ENCODE measurements around the gene MYO1B.

Gene MYO1B

GRCh38 chr2:191351298-191351697 lies 106.1 kb downstream of the MYO1B start:
- Mint-ChIP-seq H3K4me1 (peaks cover 16% of the 10 kb centered on the region), H3K9me3 (peaks cover 6% of the 10 kb centered on the region), H3K36me3 (ENCODE audit: insufficient read depth) (no peaks in the 10 kb centered on the region), H3K27ac (ENCODE audit: low read depth) (no peak overlapping the region), H3K27me3 (peaks cover 31% of the 10 kb centered on the region), H3K4me3 (no peak overlapping the region)
- DNase-seq (ENCODE audit: low spot score in 2 of 2) (no peak), ATAC-seq (replicated peaks; ENCODE audit: extremely low read depth, poor library complexity, severe bottlenecking) (no peak)

DNA sequence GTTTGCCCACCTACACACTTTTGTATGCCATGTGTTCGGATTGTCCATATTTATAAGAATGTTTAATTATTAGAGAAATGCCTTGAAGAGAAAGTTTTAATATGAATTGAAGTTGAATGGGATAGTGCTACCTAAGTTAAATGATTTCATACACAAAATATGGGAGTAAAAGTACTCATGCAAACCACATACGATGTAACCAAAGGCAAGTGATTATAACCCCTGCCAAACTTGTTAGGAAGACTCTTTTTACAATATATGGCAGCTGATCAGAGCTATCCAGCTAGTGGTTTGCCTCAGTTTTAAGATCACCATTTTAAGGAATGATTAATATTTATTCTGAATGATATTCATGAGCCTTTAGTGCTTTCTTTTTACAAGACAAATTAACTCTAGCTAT lies 106.7 kb downstream of the MYO1B start:
- Mint-ChIP-seq H3K36me3 (ENCODE audit: insufficient read depth) (no peaks in the 10 kb centered on the region), H3K4me3 (no peak overlapping the region), H3K4me1 (peaks cover 16% of the 10 kb centered on the region), H3K27me3 (peaks cover 31% of the 10 kb centered on the region), H3K27ac (ENCODE audit: low read depth) (no peak overlapping the region), H3K9me3 (peaks cover 6% of the 10 kb centered on the region)
- DNase-seq (ENCODE audit: low spot score in 2 of 2) (no peak), ATAC-seq (replicated peaks; ENCODE audit: extremely low read depth, poor library complexity, severe bottlenecking) (no peak)

DNA sequence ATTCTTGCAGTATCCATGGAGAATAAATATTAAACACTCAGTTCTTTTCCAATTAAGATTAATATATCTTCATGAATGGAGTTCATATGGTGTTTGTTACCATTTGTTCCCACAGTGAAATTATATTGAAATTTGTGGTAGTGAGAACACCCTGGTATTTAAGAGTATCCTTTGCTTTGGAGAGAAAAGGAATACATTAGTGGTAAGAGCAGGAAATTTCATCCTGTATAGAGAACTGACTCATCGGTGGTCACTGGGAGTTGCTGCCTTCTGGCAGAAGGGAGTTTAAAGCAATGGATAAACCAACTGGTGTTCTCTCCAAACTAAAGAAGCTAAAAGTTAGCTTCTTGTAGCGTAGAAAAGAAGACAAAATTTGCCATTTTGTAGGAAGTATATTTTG lies 107.3 kb downstream of the MYO1B start:
- peaks cover 16% of the 10 kb centered on the region for H3K4me1 Mint-ChIP-seq
- H3K27ac Mint-ChIP-seq (ENCODE audit: low read depth): no peak overlapping the region
- peaks cover 31% of the 10 kb centered on the region for H3K27me3 Mint-ChIP-seq
- DNase-seq (ENCODE audit: low spot score in 2 of 2) (no peak), ATAC-seq (replicated peaks; ENCODE audit: extremely low read depth, poor library complexity, severe bottlenecking) (no peak)
- no peaks in the 10 kb centered on the region for H3K36me3 Mint-ChIP-seq (ENCODE audit: insufficient read depth)
- H3K4me3 Mint-ChIP-seq: no peak overlapping the region
- H3K9me3 Mint-ChIP-seq: peaks cover 6% of the 10 kb centered on the region

DNA sequence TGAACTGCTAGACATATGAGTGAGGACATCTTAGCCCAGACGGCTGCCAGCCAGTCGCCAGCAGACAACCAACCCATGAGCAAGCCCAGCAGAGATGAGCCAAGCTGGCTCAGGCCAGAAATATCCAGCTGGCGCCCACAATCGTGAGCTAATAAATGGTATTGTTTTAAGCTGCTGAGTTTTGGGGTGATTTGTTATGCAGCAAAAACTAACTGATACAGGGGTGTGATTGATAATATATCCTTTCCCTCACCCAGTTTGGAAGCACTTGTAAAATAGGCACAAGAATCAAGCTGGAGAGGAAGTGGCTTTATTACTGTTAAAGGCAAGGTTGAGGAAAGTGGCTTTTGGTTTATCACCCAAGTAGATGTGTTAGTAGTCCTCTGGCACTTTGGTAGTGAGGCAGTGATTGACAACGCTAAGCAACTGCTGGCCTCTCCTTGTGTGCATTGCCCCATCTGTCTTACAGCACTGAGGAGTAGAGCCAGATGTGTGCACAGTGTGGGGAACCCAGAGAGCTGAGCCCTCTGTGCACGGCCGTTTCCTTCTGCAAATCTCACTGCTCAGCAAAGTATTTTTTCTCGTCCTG lies 110.1 kb downstream of the MYO1B start:
- H3K27ac Mint-ChIP-seq (ENCODE audit: low read depth): no peak overlapping the region
- no peaks in the 10 kb centered on the region for H3K36me3 Mint-ChIP-seq (ENCODE audit: insufficient read depth)
- H3K4me1 Mint-ChIP-seq: peaks cover 16% of the 10 kb centered on the region
- no peak overlapping the region for H3K4me3 Mint-ChIP-seq
- ATAC-seq (replicated peaks; ENCODE audit: extremely low read depth, poor library complexity, severe bottlenecking) (peak; percentile 68), DNase-seq (ENCODE audit: low spot score in 2 of 2) (no peak)
- peaks cover 34% of the 10 kb centered on the region for H3K27me3 Mint-ChIP-seq
- peaks cover 6% of the 10 kb centered on the region for H3K9me3 Mint-ChIP-seq

DNA sequence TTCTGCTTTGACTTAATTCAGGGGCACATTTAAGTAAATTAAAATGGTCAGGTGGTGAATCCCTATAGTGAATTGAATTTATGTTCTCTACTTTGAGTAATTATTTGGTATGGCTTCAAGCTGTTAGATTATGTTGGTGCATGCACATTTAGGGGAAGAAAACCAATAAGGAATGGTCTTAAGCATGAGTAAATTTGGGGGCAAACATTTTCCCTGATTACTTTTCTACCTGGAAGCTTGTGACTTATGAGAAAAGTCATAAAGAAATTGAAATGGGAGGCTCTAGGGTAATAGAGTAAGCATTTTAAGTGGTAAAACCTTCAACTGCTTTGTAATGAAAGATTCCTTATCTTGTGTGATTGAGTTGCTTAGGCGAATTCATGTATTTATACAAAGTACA lies 112.5 kb downstream of the MYO1B start:
- Mint-ChIP-seq H3K4me3 (no peak overlapping the region), H3K27me3 (peaks cover 40% of the 10 kb centered on the region), H3K27ac (ENCODE audit: low read depth) (no peak overlapping the region), H3K9me3 (peaks cover 6% of the 10 kb centered on the region), H3K36me3 (ENCODE audit: insufficient read depth) (no peaks in the 10 kb centered on the region), H3K4me1 (peaks cover 16% of the 10 kb centered on the region)
- no peak for ATAC-seq (replicated peaks; ENCODE audit: extremely low read depth, poor library complexity, severe bottlenecking)
- no peak for DNase-seq (ENCODE audit: low spot score in 2 of 2)

- H3K4me3 Mint-ChIP-seq: no peak overlapping the region
- H3K4me1 Mint-ChIP-seq: peaks cover 16% of the 10 kb centered on the region
- ATAC-seq (replicated peaks; ENCODE audit: extremely low read depth, poor library complexity, severe bottlenecking): no peak
- H3K27me3 Mint-ChIP-seq: peaks cover 34% of the 10 kb centered on the region
- no peak overlapping the region for H3K27ac Mint-ChIP-seq (ENCODE audit: low read depth)
- no peaks in the 10 kb centered on the region for H3K36me3 Mint-ChIP-seq (ENCODE audit: insufficient read depth)
- peaks cover 6% of the 10 kb centered on the region for H3K9me3 Mint-ChIP-seq
- DNase-seq (ENCODE audit: low spot score in 2 of 2): no peak
Measured at GRCh38 chr2:191358325-191359025, 113.3 kb downstream of the MYO1B start.

- Mint-ChIP-seq H3K4me1 (peaks cover 16% of the 10 kb centered on the region), H3K4me3 (no peak overlapping the region), H3K27me3 (peaks cover 39% of the 10 kb centered on the region), H3K36me3 (ENCODE audit: insufficient read depth) (no peaks in the 10 kb centered on the region), H3K9me3 (peaks cover 6% of the 10 kb centered on the region), H3K27ac (ENCODE audit: low read depth) (no peak overlapping the region)
- ATAC-seq (replicated peaks; ENCODE audit: extremely low read depth, poor library complexity, severe bottlenecking) (no peak), DNase-seq (ENCODE audit: low spot score in 2 of 2) (no peak)
Measured at GRCh38 chr2:191359133-191359532, 113.9 kb downstream of the MYO1B start.

GRCh38 chr2:191360918-191361317 lies 115.7 kb downstream of the MYO1B start:
- Mint-ChIP-seq H3K36me3 (ENCODE audit: insufficient read depth) (no peaks in the 10 kb centered on the region), H3K27me3 (peaks cover 50% of the 10 kb centered on the region), H3K4me1 (peaks cover 2% of the 10 kb centered on the region), H3K9me3 (no peaks in the 10 kb centered on the region), H3K4me3 (no peak overlapping the region), H3K27ac (ENCODE audit: low read depth) (no peak overlapping the region)
- ATAC-seq (replicated peaks; ENCODE audit: extremely low read depth, poor library complexity, severe bottlenecking) (no peak), DNase-seq (ENCODE audit: low spot score in 2 of 2) (no peak)

DNA sequence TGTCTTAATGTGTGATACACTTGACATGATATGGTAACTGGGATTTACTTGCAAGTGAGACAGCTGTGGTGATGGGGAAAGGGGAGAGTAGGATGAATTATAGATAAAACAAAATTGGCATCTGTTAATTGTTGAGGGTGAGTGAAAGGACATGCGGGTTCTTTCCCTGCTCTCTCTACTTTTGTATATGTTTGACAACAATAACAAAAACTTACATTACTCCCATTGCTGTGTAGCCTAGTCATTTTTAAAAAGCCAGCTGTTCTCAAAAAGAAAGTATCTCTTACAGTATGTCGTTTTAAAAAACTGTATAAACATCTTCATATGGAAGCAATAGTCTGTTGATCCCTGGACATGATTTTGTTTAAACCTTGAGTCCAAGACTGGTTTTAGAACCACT lies 117.6 kb downstream of the MYO1B start:
- Mint-ChIP-seq H3K4me1 (no peaks in the 10 kb centered on the region), H3K36me3 (ENCODE audit: insufficient read depth) (no peaks in the 10 kb centered on the region), H3K27me3 (peaks cover 60% of the 10 kb centered on the region), H3K4me3 (no peak overlapping the region), H3K9me3 (no peaks in the 10 kb centered on the region), H3K27ac (ENCODE audit: low read depth) (no peak overlapping the region)
- DNase-seq (ENCODE audit: low spot score in 2 of 2) (no peak), ATAC-seq (replicated peaks; ENCODE audit: extremely low read depth, poor library complexity, severe bottlenecking) (no peak)

DNA sequence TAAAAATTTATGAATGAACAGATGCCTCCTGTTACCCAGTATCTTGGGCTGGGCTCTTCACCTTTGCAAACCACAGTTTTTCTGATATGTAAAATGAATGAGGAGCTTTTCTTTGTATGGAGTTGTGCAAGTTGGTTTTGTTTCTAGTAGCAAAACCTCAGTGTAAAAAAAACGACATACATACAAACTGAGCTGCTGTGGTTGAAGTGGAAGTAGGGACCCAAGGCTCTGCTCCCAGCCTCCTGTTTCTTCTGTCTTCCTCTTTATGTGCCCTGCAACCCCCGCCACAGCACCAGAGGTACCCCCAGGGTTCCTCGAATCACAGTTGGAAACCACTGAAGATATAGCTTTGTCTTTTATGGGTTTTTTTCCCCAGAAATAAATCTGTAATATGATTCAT lies 118.1 kb downstream of the MYO1B start:
- DNase-seq (ENCODE audit: low spot score in 2 of 2): no peak
- Mint-ChIP-seq H3K27ac (ENCODE audit: low read depth) (no peak overlapping the region), H3K27me3 (peaks cover 60% of the 10 kb centered on the region), H3K4me3 (no peak overlapping the region), H3K4me1 (no peaks in the 10 kb centered on the region), H3K36me3 (ENCODE audit: insufficient read depth) (no peaks in the 10 kb centered on the region), H3K9me3 (no peaks in the 10 kb centered on the region)
- no peak for ATAC-seq (replicated peaks; ENCODE audit: extremely low read depth, poor library complexity, severe bottlenecking)

- H3K4me3 Mint-ChIP-seq: no peak overlapping the region
- no peaks in the 10 kb centered on the region for H3K4me1 Mint-ChIP-seq
- H3K9me3 Mint-ChIP-seq: no peaks in the 10 kb centered on the region
- no peaks in the 10 kb centered on the region for H3K36me3 Mint-ChIP-seq (ENCODE audit: insufficient read depth)
- DNase-seq (ENCODE audit: low spot score in 2 of 2) (no peak), ATAC-seq (replicated peaks; ENCODE audit: extremely low read depth, poor library complexity, severe bottlenecking) (no peak)
- H3K27ac Mint-ChIP-seq (ENCODE audit: low read depth): no peak overlapping the region
- peaks cover 42% of the 10 kb centered on the region for H3K27me3 Mint-ChIP-seq
Measured at GRCh38 chr2:191365089-191365488, 119.9 kb downstream of the MYO1B start.

- DNase-seq (ENCODE audit: low spot score in 2 of 2): no peak
- Mint-ChIP-seq H3K27me3 (peaks cover 30% of the 10 kb centered on the region), H3K4me1 (no peaks in the 10 kb centered on the region), H3K27ac (ENCODE audit: low read depth) (no peak overlapping the region), H3K36me3 (ENCODE audit: insufficient read depth) (no peaks in the 10 kb centered on the region), H3K4me3 (no peak overlapping the region), H3K9me3 (no peaks in the 10 kb centered on the region)
- ATAC-seq (replicated peaks; ENCODE audit: extremely low read depth, poor library complexity, severe bottlenecking): no peak
Measured at GRCh38 chr2:191366199-191366598, 121.0 kb downstream of the MYO1B start.

DNA sequence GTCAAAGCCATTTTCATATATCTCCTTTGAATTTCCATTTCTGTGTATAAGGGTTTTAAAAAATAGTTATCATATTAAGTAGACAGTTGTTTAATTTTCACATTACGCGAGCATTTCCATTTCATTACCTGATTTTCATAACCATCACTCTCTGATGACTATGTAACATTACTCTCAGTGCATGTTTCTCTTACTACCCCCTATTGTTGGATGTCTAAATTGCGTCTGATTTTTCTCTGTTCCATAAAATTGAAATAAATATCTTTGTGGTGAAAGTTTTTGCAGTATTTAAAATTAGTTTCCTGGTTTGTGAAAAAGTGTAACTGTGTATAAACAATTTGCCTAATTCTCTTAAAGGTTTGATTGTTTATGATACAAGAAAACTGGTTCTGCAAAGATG lies 123.8 kb downstream of the MYO1B start:
- DNase-seq (ENCODE audit: low spot score in 2 of 2): no peak
- no peak overlapping the region for H3K4me3 Mint-ChIP-seq

More for the DNA sequence above, 123.8 kb downstream of the MYO1B start:
- Mint-ChIP-seq H3K27ac (ENCODE audit: low read depth) (no peak overlapping the region), H3K9me3 (no peaks in the 10 kb centered on the region), H3K27me3 (peaks cover 22% of the 10 kb centered on the region), H3K36me3 (ENCODE audit: insufficient read depth) (no peaks in the 10 kb centered on the region), H3K4me1 (no peaks in the 10 kb centered on the region)
- no peak for ATAC-seq (replicated peaks; ENCODE audit: extremely low read depth, poor library complexity, severe bottlenecking)

All from central memory CD8-positive, alpha-beta T cell (primary cell).